H1 (cell line): ENCODE results near the gene C1orf52. TPM values are rescaled to one million over a fixed set of nuclear protein-coding genes. Genes with fewer than 3 reads are reported as not detected.

Source experiments
- CHD2 ChIP-seq: IDR thresholded peaks from 2 replicates; pipeline ENCODE4 v1.6.1; 2012; ENCODE audit warnings: low read length, improper control_type of control experiment
- SIX5 ChIP-seq: IDR thresholded peaks from 2 replicates; pipeline ENCODE4 v1.6.1; 2011; ENCODE audit warnings: mild to moderate bottlenecking, low read depth, low read length
- TEAD4 ChIP-seq: IDR thresholded peaks from 2 replicates; pipeline ENCODE4 v1.6.1; 2012; ENCODE audit warnings: low read depth, low read length, inconsistent platforms, mixed read lengths
- polyA plus RNA-seq, 7 experiments: library from polyadenylated mRNA; depleted of rRNA in 3 of 7; stranded (reverse) in 5 of 7; unstranded in 2 of 7; fragments of >200 nt in 5 of 7; fragments of 200-250 nt in 2 of 7; gene quantifications; 1 replicate in 5 of 7; 2 replicates in 1 of 7; 4 replicates in 1 of 7; pipeline versions ENCODE4 v1.2.1 to v1.2.3, GENCODE V29; 2011 to 2013; ENCODE audit warnings: missing spikeins in 2 of 7, mixed read lengths in 2 of 7
- total RNA-seq: library from RNA; stranded (reverse); fragmentation: NEBNext Ultra II Directional; extraction: Animal tissue kit (Norgen Biotek cat#: 25700); gene quantifications from 2 replicates; pipeline ENCODE4 v1.2.1, GENCODE V29; 2021

The C1orf52 gene
- total and polyA plus RNA-seq, 2 of the 8 experiments (the other 6 are each of a cell fraction or from before 2014, with no cell fraction given) = 29.2 to 39.1 TPM

GRCh38 chr1:85295654-85296053 lies 36.2 kb upstream of the C1orf52 start (continued):
- TF ChIP-seq CHD2 = no peak
- no peak for TF ChIP-seq TEAD4
- no peak for TF ChIP-seq SIX5
- TF ChIP-seq, all 59 proteins: peak for 0
